Stimulated activated CD4-positive, alpha-beta T cell treated with anti-CD3 and anti-CD28 coated beads, Interleukin-2, amount 100 ng/mL, for 24 hours (primary cell): ENCODE data around the gene TFF3.

Experiments
- DNase-seq, 2 donors: peaks; one replicate each; pipeline ENCODE4 v3.0.0-alpha.2; 2020

TFF3 gene

GRCh38 chr21:42263591-42264131 lies 51.5 kb downstream of the TFF3 start:
- no peak for DNase-seq

DNA sequence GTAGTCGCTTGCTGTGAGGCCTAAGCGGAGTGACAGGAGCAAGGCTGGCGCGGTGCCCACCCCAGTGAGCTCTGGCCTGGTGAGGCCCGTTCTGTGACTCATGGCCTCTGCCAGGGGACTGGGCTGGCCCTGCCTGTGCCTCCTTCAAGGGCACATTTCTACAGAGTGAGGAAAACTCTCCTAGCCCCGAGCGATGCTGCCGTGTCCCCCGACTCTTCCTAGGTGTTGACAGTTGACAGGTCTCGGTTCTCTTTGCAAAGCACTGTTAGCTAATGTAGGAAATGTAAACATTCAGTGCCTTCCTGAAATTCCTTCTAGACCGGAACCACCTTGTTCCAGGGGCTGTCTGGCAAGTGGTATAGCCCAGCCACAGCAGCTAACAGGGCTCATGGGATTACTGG lies 52.4 kb downstream of the TFF3 start:
- no peak for DNase-seq

DNA sequence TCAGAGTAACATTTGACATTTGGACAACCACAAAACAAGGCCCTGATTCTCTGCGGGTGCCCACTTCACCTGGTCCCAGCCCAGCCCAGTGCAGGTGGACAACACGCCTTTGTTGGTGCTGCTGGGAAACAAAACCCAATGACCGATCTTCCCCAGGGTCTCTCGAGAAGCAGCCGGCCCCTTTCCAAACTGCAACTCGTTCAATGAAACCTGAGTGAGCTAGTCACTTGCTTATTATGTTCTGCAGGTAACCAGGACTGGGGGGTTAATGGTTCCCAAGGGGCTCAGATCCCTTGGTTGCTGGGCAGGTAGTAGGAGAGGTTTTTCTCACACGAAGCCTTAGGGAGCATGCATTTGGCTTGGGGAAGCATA lies 53.4 kb downstream of the TFF3 start:
- no peak for DNase-seq
